IgD-negative memory B cell (primary cell): ENCODE data around the gene OSBPL2. TPM values are rescaled to one million over a fixed set of nuclear protein-coding genes. Genes with fewer than 3 reads are reported as not detected.
A peak's percentile ranks its signal among the peaks of the same experiment; 100 is the strongest.

Experiments used
- H3K27ac Mint-ChIP-seq, 3 donors: one replicate each; pipeline ENCODE4 v1.8.0; 2020 to 2022; ENCODE audit warnings: mild to moderate bottlenecking in 3 of 3, mixed read lengths in 3 of 3, moderate library complexity in 1 of 3
- H3K27me3 Mint-ChIP-seq: one replicate; pipeline ENCODE4 v1.8.0; 2021; ENCODE audit warnings: mixed read lengths
- H3K36me3 Mint-ChIP-seq: one replicate; pipeline ENCODE4 v1.8.0; 2020; ENCODE audit warnings: mild to moderate bottlenecking, mixed read lengths
- H3K4me1 Mint-ChIP-seq, 3 donors: one replicate each; pipeline ENCODE4 v1.8.0; 2020 to 2022; ENCODE audit warnings: mixed read lengths in 3 of 3, mild to moderate bottlenecking in 1 of 3
- H3K4me3 Mint-ChIP-seq, 4 donors: one replicate each; pipeline ENCODE4 v1.8.0; 2020 to 2022; ENCODE audit warnings: mild to moderate bottlenecking in 4 of 4, mixed read lengths in 4 of 4, moderate library complexity in 3 of 4
- H3K9me3 Mint-ChIP-seq, 3 donors: one replicate each; pipeline ENCODE4 v1.8.0; 2020 to 2021; ENCODE audit warnings: mixed read lengths in 3 of 3, mild to moderate bottlenecking in 1 of 3
- polyA plus RNA-seq: library from polyadenylated mRNA; unstranded; fragments of 300-500 nt; fragmentation: Illumina TruSeq; gene quantifications from one replicate; pipeline ENCODE4 v1.2.3, GENCODE V29; 2021

The OSBPL2 gene
- polyA plus RNA-seq, 1 donor from 2014 or later, result 25.6 TPM

DNA sequence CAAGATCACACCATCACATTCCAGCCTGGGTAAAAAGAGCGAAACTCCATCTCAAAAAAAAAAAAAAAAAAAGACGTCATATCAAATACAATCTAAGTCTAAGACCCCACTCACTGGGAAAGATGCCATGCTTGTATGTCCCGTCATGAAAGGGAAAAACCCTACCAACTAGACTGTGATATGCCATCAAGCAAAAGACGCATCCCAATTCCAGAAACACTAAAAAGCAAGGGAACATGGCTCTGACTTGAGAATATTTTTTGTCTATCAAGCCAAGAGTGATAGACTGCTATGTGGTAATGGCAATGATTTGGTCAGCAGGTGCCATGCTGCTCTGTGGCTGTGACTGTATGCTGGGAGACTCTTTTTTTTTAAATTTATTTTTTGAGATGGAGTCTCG, 105.8 kb downstream of the OSBPL2 start:
- Mint-ChIP-seq H3K27me3 (no peaks in the 10 kb centered on the region), H3K27ac (no peak overlapping the region), H3K4me1 (peaks cover 8 to 15% (median 15%) of the 10 kb centered on the region in 3 donors), H3K36me3 (peaks cover 4% of the 10 kb centered on the region), H3K9me3 (peaks cover 0 to 3% (median 0%) of the 10 kb centered on the region in 3 donors), H3K4me3 (no peak overlapping the region)

DNA sequence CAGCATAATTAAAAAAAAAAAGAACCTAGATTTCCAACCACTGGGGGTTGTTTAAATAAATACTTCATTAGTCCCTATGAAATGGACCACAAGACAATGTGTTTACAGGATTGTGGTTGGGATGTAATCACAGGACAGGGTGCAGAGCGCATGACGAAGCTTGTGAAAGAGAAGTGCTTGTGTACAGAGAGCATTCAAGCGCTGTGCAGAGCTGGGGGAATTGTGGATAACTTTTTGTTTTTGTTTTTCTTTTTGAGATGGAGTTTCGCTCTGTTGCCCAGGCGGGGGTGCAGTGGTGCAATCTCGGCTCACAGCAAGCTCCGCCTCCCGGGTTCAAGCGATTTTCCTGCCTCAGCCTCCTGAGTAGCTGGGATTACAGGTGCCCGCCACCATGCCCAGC, 106.5 kb downstream of the OSBPL2 start:
- Mint-ChIP-seq H3K9me3 (peaks cover 0 to 5% (median 0%) of the 10 kb centered on the region in 3 donors), H3K4me3 (peak overlapping the region in 1 of 4 donors; percentile 32), H3K27me3 (no peaks in the 10 kb centered on the region), H3K4me1 (peaks cover 3 to 9% (median 9%) of the 10 kb centered on the region in 3 donors), H3K36me3 (peaks cover 4% of the 10 kb centered on the region), H3K27ac (peak overlapping the region in 1 of 3 donors; percentile 46)

Other genes starting within 250 kb of the OSBPL2 start
- gene TAF4, start 172.6 kb upstream of the OSBPL2 start, polyA plus RNA-seq, result 3.4 TPM
- gene LSM14B, start 116.0 kb upstream of the OSBPL2 start, polyA plus RNA-seq, result 0.98 TPM
- gene PSMA7, start 95.1 kb upstream of the OSBPL2 start, polyA plus RNA-seq, result 428 TPM
- gene SS18L1, start 94.8 kb upstream of the OSBPL2 start, polyA plus RNA-seq, result 1.4 TPM
- gene MTG2, start 55.5 kb upstream of the OSBPL2 start, polyA plus RNA-seq, result 26.2 TPM
- not detected for gene HRH3, start 18.2 kb upstream of the OSBPL2 start, polyA plus RNA-seq
- gene ADRM1, start 64.5 kb downstream of the OSBPL2 start, polyA plus RNA-seq, result 149 TPM
- 10.1 TPM for gene LAMA5, start 128.8 kb downstream of the OSBPL2 start, polyA plus RNA-seq
- 3,148 TPM for gene RPS21, start 148.6 kb downstream of the OSBPL2 start, polyA plus RNA-seq
- gene CABLES2, start 168.8 kb downstream of the OSBPL2 start, polyA plus RNA-seq, result 1.1 TPM
- gene RBBP8NL, start 189.0 kb downstream of the OSBPL2 start, polyA plus RNA-seq, result not detected
- gene GATA5, start 237.5 kb downstream of the OSBPL2 start, polyA plus RNA-seq, result not detected